Smooth muscle cell (in vitro differentiated cells): ENCODE measurements around the gene GSN. TPM values are rescaled to one million over a fixed set of nuclear protein-coding genes. Genes with fewer than 3 reads are reported as not detected.

Source experiments
- DNase-seq: peaks from one replicate; lab custom pipeline; 2025; ENCODE audit not compliant: unreplicated experiment; lab: John Stamatoyannopoulos, UW
- H2AFZ ChIP-seq: fragments of 200-600 bp; sonication (generic); 2 replicates; pipeline ENCODE4 v1.6.0; 2016; ENCODE audit warnings: antibody characterized with exemption, low read depth, mild to moderate bottlenecking
- H3F3A ChIP-seq: fragments of 200-600 bp; sonication (generic); 2 replicates; pipeline ENCODE4 v1.6.0; 2017; ENCODE audit warnings: antibody characterized with exemption, low read depth
- H3K27ac ChIP-seq: fragments of 200-600 bp; sonication (generic); 2 replicates; pipeline ENCODE4 v1.5.1; 2016; ENCODE audit warnings: low read depth, mild to moderate bottlenecking
- H3K27me3 ChIP-seq: fragments of 200-600 bp; sonication (generic); 2 replicates; pipeline ENCODE4 v1.6.1; 2016; ENCODE audit warnings: low read depth, mild to moderate bottlenecking
- H3K36me3 ChIP-seq: fragments of 200-600 bp; sonication (generic); 2 replicates; pipeline ENCODE4 v1.5.1; 2016; ENCODE audit warnings: low read depth
- H3K4me1 ChIP-seq: fragments of 200-600 bp; sonication (generic); 2 replicates; pipeline ENCODE4 v1.5.1; 2016; ENCODE audit warnings: low read depth
- H3K4me2 ChIP-seq: fragments of 200-600 bp; sonication (generic); 2 replicates; pipeline ENCODE4 v1.6.0; 2016; ENCODE audit warnings: mild to moderate bottlenecking
- H3K4me3 ChIP-seq: fragments of 200-600 bp; sonication (generic); 2 replicates; pipeline ENCODE4 v1.5.1; 2016; ENCODE audit warnings: mild to moderate bottlenecking
- H3K79me2 ChIP-seq: fragments of 200-600 bp; sonication (generic); 2 replicates; pipeline ENCODE4 v1.6.0; 2016; ENCODE audit warnings: low read depth, mild to moderate bottlenecking
- H3K9ac ChIP-seq: fragments of 200-600 bp; sonication (generic); 2 replicates; pipeline ENCODE4 v1.6.0; 2016; ENCODE audit warnings: low read depth
- H3K9me3 ChIP-seq: fragments of 200-600 bp; sonication (generic); replicated peaks from 2 replicates; pipeline ENCODE4 v1.5.1; 2016; ENCODE audit warnings: low read depth
- H4K20me1 ChIP-seq: fragments of 200-600 bp; sonication (generic); 2 replicates; pipeline ENCODE4 v1.6.0; 2016; ENCODE audit warnings: low read depth
- WGBS: methylation state at CpG from one replicate; pipeline ENCODE4 v1.1.7; 2016; ENCODE audit warnings: low lambda C conversion rate; 5-methylcytosine and 5-hydroxymethylcytosine counted together
- polyA plus RNA-seq: library from polyadenylated mRNA; unstranded; fragments of >200 nt; fragmentation: Nextera tagmentation; extraction: Ambion mirVana; gene quantifications from 2 replicates; pipeline ENCODE4 v1.2.1, GENCODE V29; 2016
- total RNA-seq: library from RNA; depleted of rRNA; stranded (reverse); fragments of >200 nt; gene quantifications from 2 replicates; pipeline ENCODE4 v1.2.3, GENCODE V29; 2014
- TF ChIP-seq, protein P1 (sequence below): fragments of 200-600 bp; sonication (generic); IDR thresholded peaks from 2 replicates; pipeline ENCODE4 v1.5.1; 2017; ENCODE audit warnings: borderline replicate concordance, mild to moderate bottlenecking, antibody characterized with exemption; ENCODE audit not compliant: insufficient read depth, poor library complexity, severe bottlenecking

GSN gene
- total and polyA plus RNA-seq, 2 experiments from 2014 or later, result 337 to 685 TPM

DNA sequence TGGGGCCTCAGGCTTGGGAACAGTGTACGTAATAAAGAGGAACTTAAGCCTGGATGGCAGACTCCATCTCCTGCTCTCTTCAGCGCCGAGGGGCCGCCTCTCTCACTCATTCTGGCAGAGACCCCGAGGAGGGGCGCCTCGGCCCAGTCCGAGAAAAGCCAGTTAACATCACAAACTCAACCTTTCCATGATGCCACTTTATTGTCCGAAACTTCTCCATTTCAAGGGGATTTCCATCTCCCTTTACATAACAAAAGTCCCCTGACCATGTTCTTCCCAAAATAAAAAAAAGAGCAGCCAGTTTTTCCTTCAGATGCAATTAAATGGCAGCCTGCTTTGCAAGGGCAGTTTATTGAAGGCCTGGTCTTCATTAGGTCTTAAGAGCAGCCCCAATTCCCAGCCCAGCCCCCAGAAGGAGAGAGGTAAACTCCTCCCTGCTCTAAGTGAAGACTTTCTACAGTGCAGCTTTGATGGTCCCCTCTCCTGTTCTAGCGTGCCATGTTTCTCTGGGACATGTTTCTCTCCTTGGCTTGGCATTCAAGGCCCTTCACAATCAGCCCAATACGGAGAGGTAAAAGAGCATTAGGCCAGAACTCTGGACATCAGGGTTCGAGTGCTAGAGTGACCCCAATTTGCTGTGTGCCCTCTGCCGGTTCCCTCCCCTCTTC is 46.8 kb upstream of the GSN start:
- no peak for DNase-seq
- H3K4me2 ChIP-seq, result peak overlapping the region; percentile 2
- 56% methylated on average over 13 of the region's 13 CpGs for WGBS

DNA sequence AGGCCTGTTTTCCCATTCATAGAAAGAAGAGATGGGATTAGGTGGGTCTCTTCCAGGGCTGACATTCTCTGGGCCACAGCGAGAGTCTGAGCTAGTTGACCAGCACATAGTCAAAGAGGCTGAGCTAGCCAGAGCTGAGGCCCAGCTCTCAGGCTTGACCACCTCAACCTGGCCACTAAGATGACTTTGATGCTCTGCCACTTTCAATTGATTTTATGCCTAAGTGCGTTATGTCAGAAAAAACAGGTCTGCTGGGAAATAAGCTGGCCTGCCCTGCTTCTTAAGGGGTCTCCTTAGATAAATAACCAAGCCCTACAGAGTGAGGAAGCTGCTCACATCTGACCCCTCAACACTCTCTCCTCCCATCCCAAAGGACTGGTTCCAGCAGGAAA is 46.3 kb upstream of the GSN start:
- H3K4me2 ChIP-seq, result no peak overlapping the region
- TF ChIP-seq, protein P1, sequence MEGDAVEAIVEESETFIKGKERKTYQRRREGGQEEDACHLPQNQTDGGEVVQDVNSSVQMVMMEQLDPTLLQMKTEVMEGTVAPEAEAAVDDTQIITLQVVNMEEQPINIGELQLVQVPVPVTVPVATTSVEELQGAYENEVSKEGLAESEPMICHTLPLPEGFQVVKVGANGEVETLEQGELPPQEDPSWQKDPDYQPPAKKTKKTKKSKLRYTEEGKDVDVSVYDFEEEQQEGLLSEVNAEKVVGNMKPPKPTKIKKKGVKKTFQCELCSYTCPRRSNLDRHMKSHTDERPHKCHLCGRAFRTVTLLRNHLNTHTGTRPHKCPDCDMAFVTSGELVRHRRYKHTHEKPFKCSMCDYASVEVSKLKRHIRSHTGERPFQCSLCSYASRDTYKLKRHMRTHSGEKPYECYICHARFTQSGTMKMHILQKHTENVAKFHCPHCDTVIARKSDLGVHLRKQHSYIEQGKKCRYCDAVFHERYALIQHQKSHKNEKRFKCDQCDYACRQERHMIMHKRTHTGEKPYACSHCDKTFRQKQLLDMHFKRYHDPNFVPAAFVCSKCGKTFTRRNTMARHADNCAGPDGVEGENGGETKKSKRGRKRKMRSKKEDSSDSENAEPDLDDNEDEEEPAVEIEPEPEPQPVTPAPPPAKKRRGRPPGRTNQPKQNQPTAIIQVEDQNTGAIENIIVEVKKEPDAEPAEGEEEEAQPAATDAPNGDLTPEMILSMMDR, result no peak
- H3K36me3 ChIP-seq, result no peaks in the 10 kb centered on the region
- WGBS, result 95% methylated on average over 2 of the region's 2 CpGs
- H3K9me3 ChIP-seq, result no peaks in the 10 kb centered on the region
- no peak overlapping the region for H3K9ac ChIP-seq
- no peaks in the 10 kb centered on the region for H3F3A ChIP-seq
- H2AFZ ChIP-seq, result no peak overlapping the region
- H3K4me3 ChIP-seq, result no peak overlapping the region
- H3K27me3 ChIP-seq, result no peaks in the 10 kb centered on the region
- peaks cover 16% of the 10 kb centered on the region for H3K4me1 ChIP-seq
- H4K20me1 ChIP-seq, result no peaks in the 10 kb centered on the region
- no peak overlapping the region for H3K27ac ChIP-seq
- H3K79me2 ChIP-seq, result no peaks in the 10 kb centered on the region
- no peak for DNase-seq

More for the DNA sequence above, 46.8 kb upstream of the GSN start:
- Histone ChIP-seq H3K27me3 (no peaks in the 10 kb centered on the region), H3K4me3 (no peak overlapping the region), H3K27ac (no peak overlapping the region), H3F3A (no peaks in the 10 kb centered on the region), H3K36me3 (no peaks in the 10 kb centered on the region), H3K9me3 (no peaks in the 10 kb centered on the region), H3K9ac (no peak overlapping the region), H3K4me1 (peaks cover 16% of the 10 kb centered on the region), H4K20me1 (no peaks in the 10 kb centered on the region), H2AFZ (peak overlapping the region; percentile 83), H3K79me2 (no peaks in the 10 kb centered on the region)
- TF ChIP-seq, protein P1, result no peak

DNA sequence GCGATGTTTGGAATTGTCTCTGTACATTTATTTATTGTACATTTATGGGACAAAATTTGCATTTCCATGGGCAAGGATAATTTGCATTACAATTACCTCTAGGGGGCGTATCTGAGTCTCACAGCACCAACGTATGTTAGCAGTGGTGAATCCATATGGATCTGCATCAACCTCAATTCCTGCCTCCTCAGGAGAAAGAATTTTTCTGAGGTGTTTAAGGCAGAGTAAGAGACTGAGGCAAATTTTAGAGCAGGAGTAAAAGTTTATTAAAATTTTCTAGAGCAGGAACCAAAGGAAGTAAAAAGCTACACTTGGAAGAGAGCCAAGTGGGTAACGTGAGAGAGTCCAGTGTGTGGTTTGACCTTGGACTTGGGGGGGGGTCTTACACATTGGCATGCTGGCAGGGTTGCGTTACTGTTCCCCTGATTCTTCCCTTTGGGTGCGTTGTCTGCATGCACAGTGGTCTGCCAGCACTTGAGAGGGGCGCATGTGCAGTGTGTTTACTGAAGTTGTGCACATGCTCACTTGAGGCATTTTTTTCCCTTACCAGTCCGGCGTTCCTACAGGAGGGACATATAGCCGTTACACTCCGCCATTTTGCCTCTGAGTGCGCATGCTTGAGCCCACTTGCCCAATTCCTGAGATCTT is 45.3 kb upstream of the GSN start:
- Histone ChIP-seq H3K4me2 (no peak overlapping the region), H3K4me3 (no peak overlapping the region), H3K79me2 (no peaks in the 10 kb centered on the region), H3K4me1 (peaks cover 16% of the 10 kb centered on the region), H2AFZ (no peak overlapping the region), H3K27ac (no peak overlapping the region), H3K9ac (no peak overlapping the region), H3F3A (no peaks in the 10 kb centered on the region), H3K36me3 (no peaks in the 10 kb centered on the region), H3K27me3 (no peaks in the 10 kb centered on the region), H4K20me1 (no peaks in the 10 kb centered on the region), H3K9me3 (no peaks in the 10 kb centered on the region)
- TF ChIP-seq, protein P1, result peak; percentile 75
- 78% methylated on average over 12 of the region's 12 CpGs for WGBS
- no peak for DNase-seq

DNA sequence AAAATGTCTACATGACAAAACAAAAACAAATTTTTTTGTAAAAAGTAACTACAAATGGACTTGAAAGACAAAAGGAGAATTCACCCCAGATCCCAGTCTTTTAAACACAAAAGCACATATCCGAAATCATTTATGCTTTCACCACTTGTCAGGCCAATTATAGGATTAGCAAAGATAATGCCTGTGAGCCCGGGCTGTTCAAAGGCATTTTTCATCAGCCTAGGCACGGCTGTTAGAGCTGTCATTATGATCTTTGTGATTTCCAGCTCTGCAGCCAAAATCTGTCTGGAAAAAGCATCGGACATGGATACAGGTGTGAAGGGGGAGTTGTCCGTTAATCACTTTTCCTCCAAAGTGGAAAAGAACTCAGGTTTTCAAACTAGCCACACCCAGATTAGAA is 42.7 kb upstream of the GSN start:
- WGBS, result 26% methylated on average over 5 of the region's 5 CpGs
- no peak for DNase-seq
- Histone ChIP-seq H3K9me3 (no peaks in the 10 kb centered on the region), H3K4me1 (peaks cover 16% of the 10 kb centered on the region), H3K4me2 (no peak overlapping the region), H4K20me1 (no peaks in the 10 kb centered on the region), H3K79me2 (no peaks in the 10 kb centered on the region), H3K27me3 (no peaks in the 10 kb centered on the region), H3K9ac (no peak overlapping the region), H3F3A (no peaks in the 10 kb centered on the region), H3K36me3 (no peaks in the 10 kb centered on the region), H2AFZ (no peak overlapping the region), H3K4me3 (no peak overlapping the region), H3K27ac (no peak overlapping the region)
- TF ChIP-seq, protein P1, result no peak
